Mesenchymal stem cell (in vitro differentiated cells and primary cell): ENCODE results near the gene MRNIP.

Experiments
- DNase-seq: peaks from one replicate; pipeline ENCODE4 v3.0.0-alpha.2; 2013
- H2AFZ ChIP-seq: one replicate; pipeline ENCODE4 v1.6.1; 2013; ENCODE audit warnings: low read depth, mild to moderate bottlenecking, control low read depth, inconsistent platforms, low read length, moderate library complexity
- H2AK5ac ChIP-seq: 2 replicates; pipeline ENCODE4 v1.6.1; 2013; ENCODE audit warnings: low read length, moderate library complexity, mild to moderate bottlenecking, inconsistent platforms; ENCODE audit not compliant: severe bottlenecking
- H2BK120ac ChIP-seq: one replicate; pipeline ENCODE4 v1.6.1; 2013; ENCODE audit warnings: low read depth, mild to moderate bottlenecking, inconsistent platforms, low read length, moderate library complexity
- H2BK12ac ChIP-seq, 2 experiments: one replicate each; pipeline ENCODE4 v1.6.1; 2013; ENCODE audit warnings: inconsistent platforms in 2 of 2, low read length in 2 of 2, mild to moderate bottlenecking in 2 of 2, moderate library complexity in 2 of 2, control low read depth in 1 of 2
- H2BK15ac ChIP-seq: one replicate; pipeline ENCODE4 v1.6.1; 2013; ENCODE audit warnings: mild to moderate bottlenecking, low read depth, inconsistent platforms; ENCODE audit not compliant: poor library complexity, severe bottlenecking
- H2BK5ac ChIP-seq: 2 replicates; pipeline ENCODE4 v1.6.1; 2013; ENCODE audit warnings: low read depth, mild to moderate bottlenecking, low read length, control low read depth, inconsistent platforms; ENCODE audit not compliant: poor library complexity, severe bottlenecking
- H3K14ac ChIP-seq, 2 experiments: one replicate each; pipeline ENCODE4 v1.6.1; 2013; ENCODE audit warnings: inconsistent platforms in 2 of 2, low read length in 2 of 2, control low read depth in 1 of 2, mild to moderate bottlenecking in 1 of 2, moderate library complexity in 1 of 2
- H3K18ac ChIP-seq, 2 experiments: one replicate each; pipeline ENCODE4 v1.6.1; 2013; ENCODE audit warnings: inconsistent platforms in 2 of 2, low read length in 2 of 2, control low read depth in 1 of 2, low read depth in 1 of 2, mild to moderate bottlenecking in 1 of 2
- H3K23ac ChIP-seq, 2 experiments: one replicate each; pipeline ENCODE4 v1.6.1; 2013; ENCODE audit warnings: inconsistent platforms in 2 of 2, low read length in 2 of 2, mild to moderate bottlenecking in 2 of 2, moderate library complexity in 2 of 2, control low read depth in 1 of 2
- H3K27ac ChIP-seq: 2 replicates; pipeline ENCODE4 v1.5.1; 2013; ENCODE audit warnings: mild to moderate bottlenecking, moderate library complexity, low read length, control low read depth, inconsistent platforms; ENCODE audit not compliant: poor library complexity, severe bottlenecking
- H3K27me3 ChIP-seq, 2 experiments: 2 replicates each; pipeline versions ENCODE4 v1.6.1 to v1.7.0; 2013; ENCODE audit warnings: low read length in 2 of 2, mild to moderate bottlenecking in 2 of 2, moderate library complexity in 2 of 2, control low read depth in 1 of 2, inconsistent platforms in 1 of 2; ENCODE audit not compliant: control insufficient read depth in 1 of 2, insufficient read depth in 1 of 2
- H3K36me3 ChIP-seq, 2 experiments: 2 replicates each; pipeline versions ENCODE4 v1.6.1 to v1.7.0; 2013; ENCODE audit warnings: low read length in 2 of 2, control low read depth in 1 of 2, inconsistent platforms in 1 of 2, low read depth in 1 of 2, mild to moderate bottlenecking in 1 of 2; ENCODE audit not compliant: insufficient read depth in 2 of 2, control insufficient read depth in 1 of 2
- H3K4ac ChIP-seq, 2 experiments: one replicate each; pipeline ENCODE4 v1.6.1; 2013; ENCODE audit warnings: inconsistent platforms in 2 of 2, low read length in 2 of 2, mild to moderate bottlenecking in 2 of 2, moderate library complexity in 2 of 2, control low read depth in 1 of 2, low read depth in 1 of 2
- H3K4me1 ChIP-seq: 2 replicates; pipeline ENCODE4 v1.6.1; 2013; ENCODE audit warnings: low read depth, low read length, control low read depth; ENCODE audit not compliant: control insufficient read depth, insufficient read depth
- H3K4me2 ChIP-seq: 2 replicates; pipeline ENCODE4 v1.6.1; 2013; ENCODE audit warnings: low read length, mild to moderate bottlenecking, inconsistent platforms; ENCODE audit not compliant: poor library complexity, severe bottlenecking
- H3K4me3 ChIP-seq, 2 experiments: 2 replicates each; pipeline versions ENCODE4 v1.5.1 to v1.7.0; 2013; ENCODE audit warnings: low read length in 2 of 2, mild to moderate bottlenecking in 2 of 2, control low read depth in 1 of 2, low read depth in 1 of 2; ENCODE audit not compliant: insufficient read depth in 1 of 2
- H3K79me1 ChIP-seq: replicated peaks from 2 replicates; pipeline ENCODE4 v1.6.1; 2013; ENCODE audit warnings: mild to moderate bottlenecking, control low read depth, low read length, inconsistent platforms; ENCODE audit not compliant: poor library complexity, severe bottlenecking
- H3K9ac ChIP-seq: 2 replicates; pipeline ENCODE4 v1.7.0; 2013; ENCODE audit warnings: mild to moderate bottlenecking, low read length, moderate library complexity
- H3K9me3 ChIP-seq: 2 replicates; pipeline ENCODE4 v1.7.0; 2013; ENCODE audit warnings: mild to moderate bottlenecking, low read length; ENCODE audit not compliant: control insufficient read depth
- H4K8ac ChIP-seq: one replicate; pipeline ENCODE4 v1.6.1; 2013; ENCODE audit warnings: inconsistent platforms, mild to moderate bottlenecking, low read length, moderate library complexity
- H4K91ac ChIP-seq: one replicate; pipeline ENCODE4 v1.6.1; 2013; ENCODE audit warnings: mild to moderate bottlenecking, low read length, inconsistent platforms
- WGBS: methylation state at CpG from one replicate; pipeline ENCODE4 v1.1.7; 2013; ENCODE audit warnings: mixed read lengths; 5-methylcytosine and 5-hydroxymethylcytosine counted together

MRNIP gene

GRCh38 chr5:179833056-179833708, 25.4 kb downstream of the MRNIP start:
- Histone ChIP-seq H3K27me3 (no peaks in the 10 kb centered on the region), H3K36me3 (peaks cover 74 to 89% of the 10 kb centered on the region in 2 experiments), H2BK12ac (no peak overlapping the region), H3K4ac (no peak overlapping the region), H3K79me1 (peaks cover 18% of the 10 kb centered on the region), H3K4me3 (peak overlapping the region in 1 of 2 experiments; percentile 10), H4K8ac (no peak overlapping the region), H3K4me1 (peaks cover 32% of the 10 kb centered on the region), H2BK120ac (no peak overlapping the region), H3K9me3 (no peaks in the 10 kb centered on the region), H3K27ac (peak overlapping the region; percentile 44), H2AK5ac (no peak overlapping the region), H3K4me2 (no peak overlapping the region), H3K23ac (no peak overlapping the region), H3K14ac (no peak overlapping the region), H2BK5ac (no peak overlapping the region), H3K9ac (peak overlapping the region; percentile 48), H2AFZ (no peak overlapping the region), H2BK15ac (no peak overlapping the region), H3K18ac (no peak overlapping the region), H4K91ac (no peak overlapping the region)
- DNase-seq, result no peak
- 95% methylated on average over 23 of the region's 23 CpGs for WGBS

GRCh38 chr5:179832039-179832745, 26.4 kb downstream of the MRNIP start:
- H4K91ac ChIP-seq, result no peak overlapping the region

GRCh38 chr5:179830818-179831468, 27.7 kb downstream of the MRNIP start:
- Histone ChIP-seq H3K27me3 (no peaks in the 10 kb centered on the region), H4K91ac (no peak overlapping the region), H4K8ac (no peak overlapping the region), H2AK5ac (no peak overlapping the region), H3K4me1 (peaks cover 27% of the 10 kb centered on the region), H3K9me3 (no peaks in the 10 kb centered on the region), H2BK12ac (no peak overlapping the region), H2BK120ac (no peak overlapping the region), H3K79me1 (peaks cover 16% of the 10 kb centered on the region), H3K9ac (no peak overlapping the region), H3K18ac (no peak overlapping the region), H3K27ac (no peak overlapping the region), H3K4me3 (no peak overlapping the region), H2BK5ac (no peak overlapping the region), H3K4ac (no peak overlapping the region), H3K4me2 (no peak overlapping the region), H3K23ac (no peak overlapping the region), H3K36me3 (peaks cover 70 to 89% of the 10 kb centered on the region in 2 experiments), H3K14ac (no peak overlapping the region), H2AFZ (no peak overlapping the region), H2BK15ac (no peak overlapping the region)
- WGBS, result 98% methylated on average over 6 of the region's 7 CpGs
- no peak for DNase-seq

More at GRCh38 chr5:179832039-179832745, 26.4 kb downstream of the MRNIP start:
- peaks cover 33% of the 10 kb centered on the region for H3K4me1 ChIP-seq
- no peak overlapping the region for H4K8ac ChIP-seq
- DNase-seq, result no peak
- peaks cover 69 to 89% of the 10 kb centered on the region in 2 experiments for H3K36me3 ChIP-seq
- no peaks in the 10 kb centered on the region for H3K9me3 ChIP-seq
- WGBS, result 97% methylated on average over 20 of the region's 20 CpGs
- H2BK12ac ChIP-seq, result no peak overlapping the region
- H3K18ac ChIP-seq, result peak overlapping the region in 1 of 2 experiments; percentile 6
- H3K79me1 ChIP-seq, result peaks cover 16% of the 10 kb centered on the region
- H3K23ac ChIP-seq, result no peak overlapping the region
- no peak overlapping the region for H2BK15ac ChIP-seq
- H3K9ac ChIP-seq, result no peak overlapping the region
- no peak overlapping the region for H3K14ac ChIP-seq
- H3K27ac ChIP-seq, result peak overlapping the region; percentile 31
- no peak overlapping the region for H3K4me3 ChIP-seq
- H2BK5ac ChIP-seq, result no peak overlapping the region
- no peaks in the 10 kb centered on the region for H3K27me3 ChIP-seq
- H2AK5ac ChIP-seq, result no peak overlapping the region
- H3K4ac ChIP-seq, result no peak overlapping the region
- H2AFZ ChIP-seq, result no peak overlapping the region
- no peak overlapping the region for H2BK120ac ChIP-seq
- H3K4me2 ChIP-seq, result no peak overlapping the region
